Activated CD4-positive, alpha-beta T cell treated with anti-CD3 and anti-CD28 coated beads, Interleukin-2, amount 50 U/mL, for 48 hours (primary cell): ENCODE data around the gene CDK16.
"Not testable (repeated sequence)": the region's sequence is repeated elsewhere in the genome, so short reads cannot be mapped to it uniquely, and the experiment has no call there.

ENCODE experiments used
- DNase-seq, 2 experiments: peaks; one replicate each; pipeline ENCODE4 v3.0.0-alpha.2; 2020

CDK16 gene

GRCh38 chrX:47257620-47258019 lies 39.1 kb downstream of the CDK16 start:
- DNase-seq: not testable (repeated sequence)

GRCh38 chrX:47264483-47265173 lies 46.1 kb downstream of the CDK16 start:
- DNase-seq: peak in 1 of 2 experiments; percentile 15

GRCh38 chrX:47266643-47267042 lies 48.2 kb downstream of the CDK16 start:
- DNase-seq: no peak

- DNase-seq: no peak
These were observed 53.5 kb downstream of the CDK16 start for GRCh38 chrX:47272013-47272408.

GRCh38 chrX:47273011-47273730 lies 54.7 kb downstream of the CDK16 start:
- DNase-seq: no peak

GRCh38 chrX:47278691-47279090 lies 60.2 kb downstream of the CDK16 start:
- no peak for DNase-seq
